Kidney (tissue), 14 donors: Measurements from ENCODE around the gene BDKRB2. TPM values are rescaled to one million over a fixed set of nuclear protein-coding genes. Genes with fewer than 3 reads are reported as not detected.

Experiments used
- DNase-seq, 5 donors: peaks; one replicate each; pipeline ENCODE4 v3.0.0-alpha.2; 2013 to 2020
- FAIRE-seq: peaks from 2 replicates; lab custom pipeline; 2012; peaks lifted over from hg19 to GRCh38; lab: Jason Lieb, UNC
- H3K27ac ChIP-seq, 2 donors: one replicate each; pipeline ENCODE4 v1.7.0; 2013; ENCODE audit warnings: low read depth in 2 of 2, low read length in 2 of 2, inconsistent platforms in 1 of 2
- H3K27me3 ChIP-seq: one replicate; pipeline ENCODE4 v1.7.1; 2013; ENCODE audit warnings: low read length, inconsistent platforms; ENCODE audit not compliant: control insufficient read depth, insufficient read depth
- H3K36me3 ChIP-seq, 3 donors: one replicate each; pipeline versions ENCODE4 v1.7.0 to v1.7.1; 2013; ENCODE audit warnings: low read length in 3 of 3, control low read depth in 1 of 3, inconsistent platforms in 1 of 3; ENCODE audit not compliant: insufficient read depth in 3 of 3, control insufficient read depth in 2 of 3
- H3K4me1 ChIP-seq, 3 donors: one replicate each; pipeline versions ENCODE4 v1.7.0 to v1.7.1; 2013; ENCODE audit warnings: low read length in 3 of 3, inconsistent platforms in 1 of 3, low read depth in 1 of 3; ENCODE audit not compliant: control insufficient read depth in 2 of 3, insufficient read depth in 2 of 3
- H3K4me3 ChIP-seq, 3 donors: one replicate each; pipeline versions ENCODE4 v1.7.0 to v1.8.1; 2013; ENCODE audit warnings: low read length in 3 of 3, control low read depth in 1 of 3, inconsistent platforms in 1 of 3
- H3K9ac ChIP-seq, 3 donors: one replicate each; pipeline versions ENCODE4 v1.7.0 to v1.7.1; 2013; ENCODE audit warnings: low read length in 3 of 3, control low read depth in 1 of 3, inconsistent platforms in 1 of 3
- H3K9me3 ChIP-seq, 3 donors: one replicate each; pipeline versions ENCODE4 v1.7.0 to v1.7.1; 2013; ENCODE audit warnings: low read length in 3 of 3, control low read depth in 1 of 3, inconsistent platforms in 1 of 3; ENCODE audit not compliant: control insufficient read depth in 2 of 3, insufficient read depth in 1 of 3
- CTCF ChIP-seq: IDR thresholded peaks from 3 replicates; pipeline ENCODE4 v1.5.1; 2012; ENCODE audit warnings: mild to moderate bottlenecking, moderate library complexity, borderline replicate concordance; ENCODE audit not compliant: insufficient read depth; ENCODE audit errors: extremely low read depth
- intact Hi-C: fragments of 100-400 bp; cut with DNase I; formaldehyde crosslinking; loops from one replicate; pipeline ENCODE4 v1.11.1; 2022
- polyA plus RNA-seq: library from polyadenylated mRNA; stranded (reverse); fragments of 350-450 nt; fragmentation: Illumina TruSeq; extraction: RNeasy Lipid Tissue Mini Kit (QIAGEN cat#74804); gene quantifications from one replicate; pipeline ENCODE4 v1.2.3, GENCODE V29; 2014; ENCODE audit warnings: low read depth, low replicate concordance; ENCODE audit not compliant: insufficient read depth
- total RNA-seq: library from RNA; stranded (reverse); fragmentation: NEBNext Ultra II Directional; extraction: Animal tissue kit (Norgen Biotek cat#: 25700); gene quantifications from one replicate; pipeline ENCODE4 v1.2.1, GENCODE V29; 2021
- donor health status: control.
- donor health status: control.
- donor health status: control.
- donor health status: control.
- donor health status: control.
- donor health status: DM: yes; HTN: yes; CAD: no.
- donor health status: Normal renal cell carcinoma (clear cell type).

Gene BDKRB2
- total and polyA plus RNA-seq, 2 donors from 2014 or later = 7.4 to 16.1 TPM

- intact Hi-C loops = no loop called here
- no peaks in the 10 kb centered on the region for H3K4me1 ChIP-seq
- H3K9me3 ChIP-seq = no peaks in the 10 kb centered on the region
- FAIRE-seq (no peak), DNase-seq (no peak)
- no peak overlapping the region for H3K9ac ChIP-seq
- TF ChIP-seq CTCF = no peak
- H3K27ac ChIP-seq = no peak overlapping the region
- no peak overlapping the region for H3K4me3 ChIP-seq
- H3K27me3 ChIP-seq = no peaks in the 10 kb centered on the region
- no peaks in the 10 kb centered on the region for H3K36me3 ChIP-seq
Observed at GRCh38 chr14:96231526-96232130, 27.0 kb downstream of the BDKRB2 start.

GRCh38 chr14:96232506-96232905 is 27.9 kb downstream of the BDKRB2 start:
- DNase-seq (no peak), FAIRE-seq (no peak)
- no peak overlapping the region for H3K9ac ChIP-seq
- TF ChIP-seq CTCF = no peak
- intact Hi-C loops = no loop called here
- H3K4me1 ChIP-seq = no peaks in the 10 kb centered on the region
- no peaks in the 10 kb centered on the region for H3K9me3 ChIP-seq
- H3K27ac ChIP-seq = no peak overlapping the region
- no peaks in the 10 kb centered on the region for H3K27me3 ChIP-seq
- H3K36me3 ChIP-seq = no peaks in the 10 kb centered on the region
- H3K4me3 ChIP-seq = no peak overlapping the region

GRCh38 chr14:96233661-96234060 is 29.0 kb downstream of the BDKRB2 start:
- no peaks in the 10 kb centered on the region for H3K36me3 ChIP-seq
- FAIRE-seq = no peak

More at GRCh38 chr14:96233661-96234060, 29.0 kb downstream of the BDKRB2 start:
- no peak for TF ChIP-seq CTCF
- no peak for DNase-seq
- Histone ChIP-seq H3K27me3 (no peaks in the 10 kb centered on the region), H3K9me3 (no peaks in the 10 kb centered on the region), H3K4me3 (no peak overlapping the region), H3K27ac (no peak overlapping the region), H3K9ac (no peak overlapping the region), H3K4me1 (no peaks in the 10 kb centered on the region)
- intact Hi-C loops = no loop called here
